ENCODE measurements around the gene ZNF280D.

The ZNF280D gene

GRCh38 chr15:56775641-56776040 lies 42.3 kb upstream of the ZNF280D start:
- no peak overlapping the region for H3K4me3 ChIP-seq (ENCODE audit: low read depth, low read length)
- no peak for TF ChIP-seq CTCF (IDR thresholded peaks at IDR 0.05; ENCODE audit: low read depth, low read length)

- TF ChIP-seq CTCF (IDR thresholded peaks at IDR 0.05; ENCODE audit: low read depth, low read length), result no peak
- no peak overlapping the region for H3K4me3 ChIP-seq (ENCODE audit: low read depth, low read length)
These were observed 41.0 kb upstream of the ZNF280D start for GRCh38 chr15:56774356-56774755.

- no peak overlapping the region for H3K4me3 ChIP-seq (ENCODE audit: low read depth, low read length)
- TF ChIP-seq CTCF (IDR thresholded peaks at IDR 0.05; ENCODE audit: low read depth, low read length), result no peak
These were observed 39.7 kb upstream of the ZNF280D start for GRCh38 chr15:56772868-56773639.

DNA sequence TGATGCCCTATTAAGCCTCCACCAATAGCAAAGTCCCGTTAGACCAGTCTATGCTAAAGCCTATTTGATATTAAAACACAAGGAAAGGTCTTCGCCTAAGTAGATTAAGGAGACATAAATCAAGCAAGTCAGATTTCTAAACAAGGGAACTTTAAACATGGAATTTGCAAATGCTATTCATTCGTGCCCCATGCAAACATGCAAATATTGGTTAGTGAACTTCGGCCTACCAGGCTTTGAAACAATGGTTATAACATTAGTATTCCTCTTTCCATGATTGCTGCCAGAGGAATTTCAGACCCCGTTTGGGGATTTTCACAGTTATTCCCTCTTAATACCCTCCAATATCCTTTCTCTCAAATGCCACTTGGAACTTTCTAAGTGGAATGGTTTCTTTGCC lies 36.9 kb upstream of the ZNF280D start:
- TF ChIP-seq CTCF (IDR thresholded peaks at IDR 0.05; ENCODE audit: low read depth, low read length), result no peak
- no peak overlapping the region for H3K4me3 ChIP-seq (ENCODE audit: low read depth, low read length)

- TF ChIP-seq CTCF (IDR thresholded peaks at IDR 0.05; ENCODE audit: low read depth, low read length), result no peak
- no peak overlapping the region for H3K4me3 ChIP-seq (ENCODE audit: low read depth, low read length)
These were observed 34.0 kb upstream of the ZNF280D start for GRCh38 chr15:56767315-56767714.

DNA sequence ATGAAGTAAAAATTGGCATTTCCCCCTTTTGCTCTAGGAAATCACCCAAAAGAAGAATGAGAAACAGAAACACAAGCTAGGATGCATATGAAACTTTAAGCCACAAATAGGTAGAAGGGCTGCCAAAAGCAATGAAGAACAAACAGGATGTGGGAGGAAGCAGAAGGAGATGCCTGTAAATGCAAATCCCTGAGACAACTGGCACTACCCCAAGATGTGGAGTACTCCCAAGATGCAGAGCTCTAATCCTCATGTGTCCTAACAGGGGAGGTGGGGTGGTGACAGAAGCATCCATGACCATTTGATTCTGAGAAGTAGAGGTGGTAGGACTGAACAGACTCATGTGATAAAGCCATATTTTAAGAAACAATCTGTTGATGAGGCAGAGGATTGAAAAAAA lies 31.9 kb upstream of the ZNF280D start:
- no peak for TF ChIP-seq CTCF (IDR thresholded peaks at IDR 0.05; ENCODE audit: low read depth, low read length)
- H3K4me3 ChIP-seq (ENCODE audit: low read depth, low read length), result no peak overlapping the region

- H3K4me3 ChIP-seq (ENCODE audit: low read depth, low read length), result no peak overlapping the region
- no peak for TF ChIP-seq CTCF (IDR thresholded peaks at IDR 0.05; ENCODE audit: low read depth, low read length)
These were observed 30.0 kb upstream of the ZNF280D start for GRCh38 chr15:56763141-56763895.

Data from WI38 (cell line).